ENCODE measurements around the gene ZNF785.
"Not testable (repeated sequence)": the region's sequence is repeated elsewhere in the genome, so short reads cannot be mapped to it uniquely, and the experiment has no call there.

Gene ZNF785

GRCh38 chr16:30546115-30546514 is 39.4 kb downstream of the ZNF785 start:
- no peak for TF ChIP-seq CTCF (conservative IDR thresholded peaks at IDR 0.05)
- TF ChIP-seq ZFX (IDR thresholded peaks at IDR 0.05), result no peak
- H3K27ac ChIP-seq, result no peak overlapping the region

GRCh38 chr16:30543067-30543466 is 42.4 kb downstream of the ZNF785 start:
- H3K27ac ChIP-seq, result no peak overlapping the region
- TF ChIP-seq CTCF (conservative IDR thresholded peaks at IDR 0.05), result no peak
- no peak for TF ChIP-seq ZFX (IDR thresholded peaks at IDR 0.05)

GRCh38 chr16:30541502-30542329 is 43.8 kb downstream of the ZNF785 start:
- TF ChIP-seq ZFX (IDR thresholded peaks at IDR 0.05) (no peak), CTCF (conservative IDR thresholded peaks at IDR 0.05) (no peak)
- no peak overlapping the region for H3K27ac ChIP-seq

- not testable (repeated sequence) for H3K27ac ChIP-seq
Observed at GRCh38 chr16:30540916-30541464, 44.5 kb downstream of the ZNF785 start.

GRCh38 chr16:30539986-30540526 is 45.4 kb downstream of the ZNF785 start:
- H3K27ac ChIP-seq, result not testable (repeated sequence)

- TF ChIP-seq CTCF (conservative IDR thresholded peaks at IDR 0.05), result no peak
- TF ChIP-seq ZFX (IDR thresholded peaks at IDR 0.05), result no peak
- no peak overlapping the region for H3K27ac ChIP-seq
Observed at GRCh38 chr16:30539000-30539964, 46.2 kb downstream of the ZNF785 start.

GRCh38 chr16:30536391-30537024 is 49.0 kb downstream of the ZNF785 start:
- H3K27ac ChIP-seq, result not testable (repeated sequence)

GRCh38 chr16:30535777-30536190 is 49.7 kb downstream of the ZNF785 start:
- TF ChIP-seq CTCF (conservative IDR thresholded peaks at IDR 0.05) (peak; percentile 79), ZFX (IDR thresholded peaks at IDR 0.05) (no peak)
- H3K27ac ChIP-seq, result peak overlapping the region; percentile 93
